ENCODE data around the gene ZNF446. TPM values are rescaled to one million over a fixed set of nuclear protein-coding genes. Genes with fewer than 3 reads are reported as not detected.

ZNF446 gene
- total and polyA plus RNA-seq, 10 of the 15 experiments (the other 5 are each of a cell fraction or from before 2014, with no cell fraction given), result 0.14 to 6.9 (median 4.1) TPM

GRCh38 chr19:58439576-58440554 is 36.3 kb upstream of the ZNF446 start, which contains the start of gene ZNF132:
Gene ZNF132, minus strand, starts transcription at chr19:58440153. Its CDS starts 332 bp downstream, at chr19:58439821.
- 8% methylated on average over 56 of the region's 59 CpGs for WGBS (ENCODE audit: insufficient coverage, insufficient replicate concordance, low lambda C conversion rate, missing lambda C conversion rate)
- ATAC-seq (peak; percentile 99), DNase-seq (ENCODE audit: low read depth, low spot score) (peak; percentile 98), FAIRE-seq (peak; percentile 99)
- in situ Hi-C loops (cut with MboI), result no loop called here
- peak within 1 kb of the TSS; percentile 92 for H3K4me2 ChIP-seq (ENCODE audit: control insufficient read depth, insufficient read depth)
- peak within 1 kb of the TSS; percentile 88 for H2AFZ ChIP-seq (ENCODE audit: control insufficient read depth, low read depth, low read length)
- H3K9ac ChIP-seq (ENCODE audit: control insufficient read depth, insufficient read depth, low read length), result peak within 1 kb of the TSS; percentile 56; the same call in 1 of the 2 replicates
- ChIA-PET RAD21 (ENCODE audit: unreplicated experiment) (interaction anchor here (0.7 to 1.0 kb wide), 2 partner anchors 12 to 161 kb away, joined by 3 to 4 read pairs; partner anchors contain the start of genes ZNF324B and ZNF8), POLR2A (interaction anchor here (1.0 kb wide), 1 partner anchor 12 kb away, joined by 3 read pairs; the partner anchor contains the start of gene ZNF324B), SMC1A (ENCODE audit: uncharacterized antibody, unreplicated experiment) (interaction anchor here (0.9 kb wide), 1 partner anchor 11 kb away, joined by 3 read pairs; the partner anchor contains the start of gene ZNF324B), CTCF (no interaction called here)
- BruUV-seq (replicated peaks), result TSS peak; percentile 92
- H3K79me2 ChIP-seq (ENCODE audit: control insufficient read depth, insufficient read depth, low read length), result peaks cover 4% of the 10 kb centered on the region
- peaks cover 0 to 5% of the 10 kb centered on the region in 2 experiments; a peak in 2 of 4 replicates for H3K36me3 ChIP-seq (ENCODE audit: control insufficient read depth in 2 of 2, insufficient read depth in 2 of 2, low read length in 1 of 2)
- peaks cover 34% of the 10 kb centered on the region for H3K9me3 ChIP-seq (replicated peaks; ENCODE audit: control insufficient read depth, insufficient read depth, low read length)
- peak within 1 kb of the TSS; percentile 38; the same call in 1 of the 2 replicates for H3K27ac ChIP-seq (ENCODE audit: control insufficient read depth, insufficient read depth)
- H3K4me3 ChIP-seq, result peak within 1 kb of the TSS; percentile 83
- H4K20me1 ChIP-seq (ENCODE audit: control insufficient read depth, insufficient read depth), result no peaks in the 10 kb centered on the region
- H3K27me3 ChIP-seq (replicated peaks in 1 of 2; ENCODE audit: control insufficient read depth in 2 of 2, insufficient read depth in 2 of 2, low read length in 1 of 2), result no peaks in the 10 kb centered on the region
- H3K4me1 ChIP-seq (ENCODE audit: control insufficient read depth, insufficient read depth, low read length), result peaks cover 6% of the 10 kb centered on the region; the same call in 1 of the 2 replicates
- intact Hi-C loops (cut with micrococcal nuclease; ENCODE audit: unreplicated experiment), result no loop called here
- TF ChIP-seq CEBPZ (IDR thresholded peaks at IDR 0.05; ENCODE audit: low read depth, low read length), result no peak; the same call in 1 of the 2 replicates
- TF ChIP-seq POLR2AphosphoS5 (IDR thresholded peaks at IDR 0.05; ENCODE audit: low read length), result peak; percentile 33; the same call in 1 of the 2 replicates
- TF ChIP-seq SRF (IDR thresholded peaks at IDR 0.05; ENCODE audit: low read depth in 2 of 2, low read length in 2 of 2), result 0 out of 4 replicates have a peak, but pooled peaks of 1 of the 2 experiments have one; percentile 3
- TF ChIP-seq EED (IDR thresholded peaks at IDR 0.05; ENCODE audit: low read depth), result no peak
- no peak for TF ChIP-seq MYC (IDR thresholded peaks at IDR 0.05; ENCODE audit: insufficient read depth, insufficient read length, insufficient replicate concordance, low read length, severe bottlenecking)
- no peak for TF ChIP-seq HDAC6 (IDR thresholded peaks at IDR 0.05; ENCODE audit: unreplicated experiment)
- no peak for TF ChIP-seq HDGF (IDR thresholded peaks at IDR 0.05)
- TF ChIP-seq NFXL1 (IDR thresholded peaks at IDR 0.05; ENCODE audit: borderline replicate concordance), result no peak
- peak; percentile 53; the same call in 1 of the 2 replicates for TF ChIP-seq CHD2 (IDR thresholded peaks at IDR 0.05; ENCODE audit: borderline replicate concordance, low read depth, low read length)
- TF ChIP-seq RELB (IDR thresholded peaks at IDR 0.05; ENCODE audit: low read depth), result no peak
- peak; percentile 34; the same call in 1 of the 2 replicates for TF ChIP-seq ZNF687 (IDR thresholded peaks at IDR 0.05)
